ENCODE results near the gene TRIP11. TPM values are rescaled to one million over a fixed set of nuclear protein-coding genes. Genes with fewer than 3 reads are reported as not detected.

TRIP11 gene
- total RNA-seq, 2 donors from 2014 or later = 39.0 to 40.8 TPM

DNA sequence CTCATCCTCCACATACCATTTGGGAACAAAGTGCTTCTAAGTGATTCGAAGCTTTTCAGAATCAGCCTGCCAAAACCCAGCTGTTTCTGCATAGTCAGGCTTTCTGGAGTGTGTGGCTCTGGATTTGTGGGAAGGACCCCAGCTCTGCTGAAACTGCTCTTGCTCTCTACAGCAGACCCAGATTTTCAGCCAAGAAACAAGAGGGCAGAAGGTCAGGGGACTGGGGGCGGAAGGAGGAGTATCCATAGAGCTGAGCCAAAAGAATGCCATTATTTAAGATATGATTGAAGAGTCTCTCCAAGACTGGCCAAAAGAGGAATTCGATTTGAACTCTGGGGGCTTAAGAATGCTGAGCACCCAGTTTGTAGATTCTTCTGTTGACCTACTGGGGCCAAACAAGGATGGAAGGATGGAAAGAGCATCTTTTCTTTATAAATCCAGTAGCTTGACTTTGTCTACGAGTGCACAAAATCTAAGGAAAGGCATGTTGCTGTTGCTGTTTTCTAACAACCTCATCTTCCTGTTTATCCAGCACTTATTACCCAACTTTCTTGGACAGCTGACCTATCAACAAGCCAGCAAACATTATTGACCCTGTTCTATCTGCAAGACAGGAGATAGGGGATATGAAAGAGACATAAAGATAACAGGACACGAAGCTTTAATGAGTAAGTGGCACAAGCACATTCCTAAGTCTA, 121.5 kb downstream of the TRIP11 start:
- H3K36me3 ChIP-seq (ENCODE audit: control insufficient read depth, insufficient read depth, low read length) = no peaks in the 10 kb centered on the region
- DNase-seq = no peak
- no peak overlapping the region for H3K4me3 Mint-ChIP-seq

More for the DNA sequence above, 121.5 kb downstream of the TRIP11 start:
- Histone ChIP-seq H3K27ac (ENCODE audit: low read depth, low read length) (no peak overlapping the region), H3K9ac (ENCODE audit: extremely low read depth, low read length, poor library complexity, severe bottlenecking) (no peak overlapping the region), H3K4me3 (ENCODE audit: low read length) (no peak overlapping the region), H3K27me3 (ENCODE audit: control insufficient read depth, insufficient read depth, low read length, poor library complexity, severe bottlenecking) (no peaks in the 10 kb centered on the region), H3K4me1 (ENCODE audit: control insufficient read depth, insufficient read depth, low read length) (peaks cover 4% of the 10 kb centered on the region), H3K9me3 (ENCODE audit: control insufficient read depth, low read length) (no peaks in the 10 kb centered on the region)
- Mint-ChIP-seq H3K9me3 (peaks cover 12% of the 10 kb centered on the region), H3K27ac (no peak overlapping the region), H3K4me1 (no peaks in the 10 kb centered on the region), H3K36me3 (ENCODE audit: low read depth) (peaks cover 4% of the 10 kb centered on the region), H3K27me3 (ENCODE audit: insufficient read depth) (no peaks in the 10 kb centered on the region)
- TF ChIP-seq, protein P1, sequence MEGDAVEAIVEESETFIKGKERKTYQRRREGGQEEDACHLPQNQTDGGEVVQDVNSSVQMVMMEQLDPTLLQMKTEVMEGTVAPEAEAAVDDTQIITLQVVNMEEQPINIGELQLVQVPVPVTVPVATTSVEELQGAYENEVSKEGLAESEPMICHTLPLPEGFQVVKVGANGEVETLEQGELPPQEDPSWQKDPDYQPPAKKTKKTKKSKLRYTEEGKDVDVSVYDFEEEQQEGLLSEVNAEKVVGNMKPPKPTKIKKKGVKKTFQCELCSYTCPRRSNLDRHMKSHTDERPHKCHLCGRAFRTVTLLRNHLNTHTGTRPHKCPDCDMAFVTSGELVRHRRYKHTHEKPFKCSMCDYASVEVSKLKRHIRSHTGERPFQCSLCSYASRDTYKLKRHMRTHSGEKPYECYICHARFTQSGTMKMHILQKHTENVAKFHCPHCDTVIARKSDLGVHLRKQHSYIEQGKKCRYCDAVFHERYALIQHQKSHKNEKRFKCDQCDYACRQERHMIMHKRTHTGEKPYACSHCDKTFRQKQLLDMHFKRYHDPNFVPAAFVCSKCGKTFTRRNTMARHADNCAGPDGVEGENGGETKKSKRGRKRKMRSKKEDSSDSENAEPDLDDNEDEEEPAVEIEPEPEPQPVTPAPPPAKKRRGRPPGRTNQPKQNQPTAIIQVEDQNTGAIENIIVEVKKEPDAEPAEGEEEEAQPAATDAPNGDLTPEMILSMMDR (conservative IDR thresholded peaks at IDR 0.05) = no peak
- WGBS, 2 experiments (ENCODE audit: insufficient coverage in 1 of 2, insufficient read length in 1 of 2) = 91 to 92% methylated on average over 5 of the region's 5 CpGs

Other genes with a start within 250 kb of the TRIP11 start
- 10 to 100 TPM; 17.3 to 19.5 TPM for gene TC2N, start 172.5 kb downstream of the TRIP11 start, total RNA-seq
- gene FBLN5, start 92.4 kb downstream of the TRIP11 start, total RNA-seq = 1 to 10 TPM; 4.0 to 4.8 TPM
- 10 to 100 TPM; 25.7 to 33.2 TPM for gene ATXN3, start 66.5 kb upstream of the TRIP11 start, total RNA-seq
- gene NDUFB1, start 81.6 kb upstream of the TRIP11 start, total RNA-seq = 100 to 1,000 TPM; 122 to 155 TPM
- gene CPSF2, start 81.9 kb upstream of the TRIP11 start, total RNA-seq = 100 to 1,000 TPM in 1 of 2 donors, 10 to 100 TPM in 1; 91.8 to 103 TPM

Data from endodermal cell (in vitro differentiated cells).